ENCODE results near the gene SMURF2.
A peak's percentile ranks its signal among the peaks of the same experiment; 100 is the strongest.

SMURF2 gene

DNA sequence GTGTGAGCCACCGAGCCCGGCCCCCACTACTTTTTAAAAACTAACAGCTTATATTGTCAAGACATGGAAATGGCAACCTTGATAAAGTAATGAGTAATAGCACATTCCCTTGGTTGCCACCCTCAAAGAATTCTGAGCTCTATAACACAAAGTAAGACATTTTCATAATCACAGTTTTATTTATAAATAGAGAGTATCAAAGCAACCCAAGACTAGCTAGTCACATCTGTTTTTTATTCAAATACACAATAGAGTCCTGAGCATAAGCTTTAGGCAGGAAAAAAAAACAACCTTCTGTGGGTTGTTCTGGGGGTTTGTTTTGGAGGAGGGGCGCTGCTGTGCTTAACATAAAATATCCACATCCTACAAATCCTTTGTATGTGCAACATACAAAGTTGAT, 86.7 kb downstream of the SMURF2 start:
- DNase-seq (ENCODE audit: low read depth in 2 of 2), result peak in 1 of 2 donors; percentile 21
- no peak overlapping the region for H3K4me3 ChIP-seq (replicated peaks in 1 of 2; ENCODE audit: low read depth in 2 of 2, low read length in 2 of 2)
- no peak for TF ChIP-seq CTCF (IDR thresholded peaks at IDR 0.05; ENCODE audit: low read depth, low read length)

GRCh38 chr17:64574646-64575045, 87.5 kb downstream of the SMURF2 start:
- TF ChIP-seq CTCF (IDR thresholded peaks at IDR 0.05; ENCODE audit: low read depth, low read length), result no peak
- H3K4me3 ChIP-seq (replicated peaks in 1 of 2; ENCODE audit: low read depth in 2 of 2, low read length in 2 of 2), result no peak overlapping the region
- peak in 1 of 2 donors; percentile 21 for DNase-seq (ENCODE audit: low read depth in 2 of 2)

DNA sequence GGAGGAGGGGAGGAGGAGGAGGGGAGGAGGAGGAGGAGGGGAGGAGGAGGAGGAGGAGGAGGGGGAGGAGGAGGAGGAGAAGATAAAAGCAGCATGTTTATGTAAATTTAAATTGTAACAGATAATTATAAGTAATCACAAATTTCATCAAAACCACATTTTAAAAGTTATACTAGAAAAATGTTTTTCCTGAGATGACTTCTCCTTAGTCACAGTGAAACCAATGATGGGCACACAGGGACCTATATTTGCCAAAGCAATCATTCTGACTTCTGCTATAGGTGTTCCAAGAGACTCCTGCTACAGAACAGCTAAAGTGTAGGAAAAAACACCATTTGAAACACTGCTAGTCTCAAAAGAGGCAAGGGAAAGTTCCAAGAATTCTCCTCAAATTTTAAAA, 88.9 kb downstream of the SMURF2 start:
- no peak overlapping the region for H3K4me3 ChIP-seq (replicated peaks in 1 of 2; ENCODE audit: low read depth in 2 of 2, low read length in 2 of 2)
- no peak for TF ChIP-seq CTCF (IDR thresholded peaks at IDR 0.05; ENCODE audit: low read depth, low read length)
- DNase-seq (ENCODE audit: low read depth in 2 of 2), result peak in 1 of 2 donors; percentile 22

DNA sequence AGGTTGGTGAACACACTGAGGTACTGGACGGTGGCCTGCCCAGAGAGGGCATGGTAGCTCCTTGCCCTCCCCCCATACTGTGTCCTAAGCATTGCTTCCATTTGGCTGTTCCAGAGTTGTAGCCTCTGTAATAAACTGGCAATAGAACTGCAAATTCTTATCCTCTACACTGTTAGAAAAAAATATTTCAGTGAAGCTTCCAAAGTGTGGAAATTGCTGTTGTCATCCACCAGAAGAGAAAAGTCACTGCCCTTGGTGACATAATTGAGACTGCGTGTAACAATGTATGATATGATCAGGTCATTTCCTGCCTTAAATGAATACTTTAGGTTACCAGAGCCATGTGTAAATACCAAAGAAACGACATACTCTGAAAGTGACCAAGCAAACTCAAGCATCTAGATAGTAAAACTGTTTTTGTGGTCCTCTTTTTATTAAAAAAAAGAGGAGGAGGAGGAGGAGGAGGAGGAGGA, 89.4 kb downstream of the SMURF2 start:
- H3K4me3 ChIP-seq (replicated peaks in 1 of 2; ENCODE audit: low read depth in 2 of 2, low read length in 2 of 2), result no peak overlapping the region
- TF ChIP-seq CTCF (IDR thresholded peaks at IDR 0.05; ENCODE audit: low read depth, low read length), result no peak
- DNase-seq (ENCODE audit: low read depth in 2 of 2), result peak; percentile 58 to 81

DNA sequence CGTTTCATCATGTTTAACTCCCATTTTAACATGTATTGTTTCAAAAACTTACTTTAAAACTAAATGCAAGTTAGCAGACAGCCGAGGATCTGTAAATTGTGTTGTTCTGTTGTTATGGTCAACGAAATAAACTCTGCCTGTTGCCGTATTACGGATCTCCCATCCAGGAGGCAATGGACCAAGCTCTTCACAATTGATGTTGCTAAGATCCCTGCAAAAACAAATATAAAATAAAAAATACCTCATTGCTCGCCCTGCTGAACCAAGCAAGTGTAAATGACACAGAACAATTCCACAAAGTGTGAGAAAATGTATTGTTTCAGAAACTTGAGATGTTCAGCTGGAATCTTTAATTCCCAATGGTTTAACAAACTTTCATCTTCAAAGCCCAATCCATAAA, 90.4 kb downstream of the SMURF2 start:
- no peak for TF ChIP-seq CTCF (IDR thresholded peaks at IDR 0.05; ENCODE audit: low read depth, low read length)
- no peak overlapping the region for H3K4me3 ChIP-seq (replicated peaks in 1 of 2; ENCODE audit: low read depth in 2 of 2, low read length in 2 of 2)
- DNase-seq (ENCODE audit: low read depth in 2 of 2), result no peak

- no peak overlapping the region for H3K4me3 ChIP-seq (replicated peaks in 1 of 2; ENCODE audit: low read depth in 2 of 2, low read length in 2 of 2)
- TF ChIP-seq CTCF (IDR thresholded peaks at IDR 0.05; ENCODE audit: low read depth, low read length), result no peak
- DNase-seq (ENCODE audit: low read depth in 2 of 2), result peak in 1 of 2 donors; percentile 34
Measured at GRCh38 chr17:64565563-64565962, 96.5 kb downstream of the SMURF2 start.

GRCh38 chr17:64564098-64564497, 98.0 kb downstream of the SMURF2 start:
- DNase-seq (ENCODE audit: low read depth in 2 of 2), result no peak
- H3K4me3 ChIP-seq (replicated peaks in 1 of 2; ENCODE audit: low read depth in 2 of 2, low read length in 2 of 2), result no peak overlapping the region
- no peak for TF ChIP-seq CTCF (IDR thresholded peaks at IDR 0.05; ENCODE audit: low read depth, low read length)

Measured in cardiac fibroblast (primary cell).